Keratinocyte (primary cell): ENCODE measurements around the gene TCERG1L.

Experiments used
- EZH2 ChIP-seq: IDR thresholded peaks from one replicate; pipeline ENCODE4 v1.6.1; 2012; ENCODE audit warnings: inconsistent platforms, mild to moderate bottlenecking, low read length, moderate library complexity
- TF ChIP-seq, protein P1 (sequence below), 3 experiments: IDR thresholded peaks in 1 of 3; conservative IDR thresholded peaks in 1 of 3; optimal IDR thresholded peaks in 1 of 3; 2 replicates in 2 of 3; 3 replicates in 1 of 3; pipeline versions ENCODE3 to v1.5.1; 2011; ENCODE audit warnings: low read length in 3 of 3, mild to moderate bottlenecking in 3 of 3, moderate library complexity in 2 of 3, control low read depth in 1 of 3, inconsistent platforms in 1 of 3; ENCODE audit not compliant: insufficient read depth in 2 of 3; ENCODE audit errors: extremely low read depth in 1 of 3

DNA sequence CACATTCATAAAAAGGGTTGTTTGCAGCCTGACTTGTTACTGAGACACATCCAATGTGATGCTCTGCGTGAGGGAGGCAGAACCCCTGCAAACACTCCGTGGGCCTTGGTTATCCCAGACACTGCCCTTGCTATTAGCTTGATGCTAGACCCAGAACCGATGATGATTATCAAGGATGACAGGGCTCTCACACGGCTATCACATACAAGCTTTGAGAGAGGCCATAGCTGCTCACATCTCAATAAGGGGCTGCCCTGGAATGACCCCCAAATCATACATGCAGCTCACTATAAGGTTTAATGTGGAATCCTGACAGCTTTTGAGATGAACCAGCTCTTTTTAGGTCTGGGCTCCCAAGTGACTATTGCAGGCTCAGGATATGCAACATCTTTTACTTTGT is 44.4 kb upstream of the TCERG1L start:
- TF ChIP-seq, protein P1, sequence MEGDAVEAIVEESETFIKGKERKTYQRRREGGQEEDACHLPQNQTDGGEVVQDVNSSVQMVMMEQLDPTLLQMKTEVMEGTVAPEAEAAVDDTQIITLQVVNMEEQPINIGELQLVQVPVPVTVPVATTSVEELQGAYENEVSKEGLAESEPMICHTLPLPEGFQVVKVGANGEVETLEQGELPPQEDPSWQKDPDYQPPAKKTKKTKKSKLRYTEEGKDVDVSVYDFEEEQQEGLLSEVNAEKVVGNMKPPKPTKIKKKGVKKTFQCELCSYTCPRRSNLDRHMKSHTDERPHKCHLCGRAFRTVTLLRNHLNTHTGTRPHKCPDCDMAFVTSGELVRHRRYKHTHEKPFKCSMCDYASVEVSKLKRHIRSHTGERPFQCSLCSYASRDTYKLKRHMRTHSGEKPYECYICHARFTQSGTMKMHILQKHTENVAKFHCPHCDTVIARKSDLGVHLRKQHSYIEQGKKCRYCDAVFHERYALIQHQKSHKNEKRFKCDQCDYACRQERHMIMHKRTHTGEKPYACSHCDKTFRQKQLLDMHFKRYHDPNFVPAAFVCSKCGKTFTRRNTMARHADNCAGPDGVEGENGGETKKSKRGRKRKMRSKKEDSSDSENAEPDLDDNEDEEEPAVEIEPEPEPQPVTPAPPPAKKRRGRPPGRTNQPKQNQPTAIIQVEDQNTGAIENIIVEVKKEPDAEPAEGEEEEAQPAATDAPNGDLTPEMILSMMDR (optimal IDR thresholded peaks at IDR 0.05 in 1 of 3, IDR thresholded peaks at IDR 0.05 in 1 of 3, conservative IDR thresholded peaks at IDR 0.05 in 1 of 3; ENCODE audit: extremely low read depth in 1 of 3, insufficient read depth in 2 of 3, low read length in 3 of 3) = no peak
- no peak for TF ChIP-seq EZH2
